SJCRH30 (cell line): ENCODE data around the gene ITGA2. TPM values are rescaled to one million over a fixed set of nuclear protein-coding genes. Genes with fewer than 3 reads are reported as not detected.
"Not testable (repeated sequence)": the region's sequence is repeated elsewhere in the genome, so short reads cannot be mapped to it uniquely, and the experiment has no call there.

Experiments
- DNase-seq, 2 experiments: peaks; one replicate each; pipeline ENCODE4 v3.0.0-alpha.2; 2015 to 2020
- H3K27ac ChIP-seq: fragments of 250-450 bp; sonication (Bioruptor Pico); 2 replicates; pipeline ENCODE4 v1.5.1; 2020; ENCODE audit warnings: mild to moderate bottlenecking, moderate library complexity
- H3K27me3 ChIP-seq: fragments of 250-450 bp; sonication (Bioruptor Pico); 2 replicates; pipeline ENCODE4 v1.5.1; 2020; ENCODE audit warnings: mild to moderate bottlenecking, moderate library complexity
- H3K36me3 ChIP-seq: fragments of 250-450 bp; sonication (Bioruptor Pico); 2 replicates; pipeline ENCODE4 v1.5.1; 2020; ENCODE audit warnings: mild to moderate bottlenecking, moderate library complexity
- H3K4me1 ChIP-seq: fragments of 250-450 bp; sonication (Bioruptor Pico); 2 replicates; pipeline ENCODE4 v1.5.1; 2020; ENCODE audit warnings: mild to moderate bottlenecking, moderate library complexity
- H3K4me3 ChIP-seq: fragments of 250-450 bp; sonication (Bioruptor Pico); 2 replicates; pipeline ENCODE4 v1.5.1; 2020; ENCODE audit warnings: mild to moderate bottlenecking, moderate library complexity
- H3K9me3 ChIP-seq: fragments of 250-450 bp; sonication (Bioruptor Pico); replicated peaks from 2 replicates; pipeline ENCODE4 v1.5.1; 2020; ENCODE audit warnings: mild to moderate bottlenecking, moderate library complexity
- total RNA-seq: library from RNA; depleted of rRNA; stranded (reverse); fragments of >200 nt; shearing (Covaris generic); gene quantifications from 2 replicates; pipeline ENCODE4 v1.2.3, GENCODE V29; 2014

ITGA2 gene
- total RNA-seq, 1 experiment from 2014 or later: 0.26 TPM

GRCh38 chr5:53105611-53106300, 116.6 kb downstream of the ITGA2 start:
- DNase-seq: no peak
- H3K4me3 ChIP-seq: no peak overlapping the region
- H3K9me3 ChIP-seq: no peaks in the 10 kb centered on the region
- no peak overlapping the region for H3K27ac ChIP-seq
- no peaks in the 10 kb centered on the region for H3K4me1 ChIP-seq
- no peaks in the 10 kb centered on the region for H3K27me3 ChIP-seq
- peaks cover 14% of the 10 kb centered on the region for H3K36me3 ChIP-seq

- H3K4me1 ChIP-seq: peaks cover 4% of the 10 kb centered on the region; the same call in 1 of the 2 replicates
- peak in 1 of 2 experiments; percentile 23 for DNase-seq
- no peaks in the 10 kb centered on the region for H3K9me3 ChIP-seq
- H3K4me3 ChIP-seq: peak overlapping the region; percentile 64
- no peak overlapping the region; the same call in 1 of the 2 replicates for H3K27ac ChIP-seq
- peaks cover 8% of the 10 kb centered on the region for H3K36me3 ChIP-seq
- H3K27me3 ChIP-seq: no peaks in the 10 kb centered on the region
These were observed 119.9 kb downstream of the ITGA2 start for GRCh38 chr5:53109056-53109442.

- Histone ChIP-seq H3K9me3 (no peaks in the 10 kb centered on the region), H3K36me3 (peaks cover 8% of the 10 kb centered on the region), H3K4me1 (peaks cover 4% of the 10 kb centered on the region; the same call in 1 of the 2 replicates), H3K4me3 (peak within 1 kb of the TSS; percentile 64), H3K27ac (peak within 1 kb of the TSS; percentile 51), H3K27me3 (no peaks in the 10 kb centered on the region)
- DNase-seq: peak; percentile 89 to 94
These were observed 120.4 kb downstream of the ITGA2 start, which contains the start of gene MOCS2 for GRCh38 chr5:53109443-53110127. TSS of gene MOCS2 (minus strand) at chr5:53109757. CDS start at chr5:53107174, 2,583 bp downstream.

- H3K27ac ChIP-seq: peak overlapping the region; percentile 51
- H3K9me3 ChIP-seq: no peaks in the 10 kb centered on the region
- peak overlapping the region; percentile 64 for H3K4me3 ChIP-seq
- H3K27me3 ChIP-seq: no peaks in the 10 kb centered on the region
- peaks cover 6% of the 10 kb centered on the region; the same call in 1 of the 2 replicates for H3K36me3 ChIP-seq
- DNase-seq: no peak
- peaks cover 4% of the 10 kb centered on the region; the same call in 1 of the 2 replicates for H3K4me1 ChIP-seq
These were observed 121.0 kb downstream of the ITGA2 start for GRCh38 chr5:53110156-53110555.

GRCh38 chr5:53111139-53111538, 122.0 kb downstream of the ITGA2 start:
- no peak overlapping the region for H3K27ac ChIP-seq
- H3K36me3 ChIP-seq: peaks cover 6% of the 10 kb centered on the region; the same call in 1 of the 2 replicates
- peaks cover 4% of the 10 kb centered on the region; the same call in 1 of the 2 replicates for H3K4me1 ChIP-seq
- no peaks in the 10 kb centered on the region for H3K9me3 ChIP-seq
- H3K4me3 ChIP-seq: no peak overlapping the region
- DNase-seq: no peak
- no peaks in the 10 kb centered on the region for H3K27me3 ChIP-seq

GRCh38 chr5:53112307-53112706, 123.2 kb downstream of the ITGA2 start:
- not testable (repeated sequence) for H3K4me3 ChIP-seq, H3K36me3 ChIP-seq, DNase-seq, H3K4me1 ChIP-seq, H3K27ac ChIP-seq, H3K27me3 ChIP-seq, H3K9me3 ChIP-seq

- Histone ChIP-seq H3K4me1 (peaks cover 4% of the 10 kb centered on the region; the same call in 1 of the 2 replicates), H3K36me3 (no peaks in the 10 kb centered on the region), H3K4me3 (no peak overlapping the region), H3K9me3 (no peaks in the 10 kb centered on the region), H3K27ac (no peak overlapping the region), H3K27me3 (no peaks in the 10 kb centered on the region)
- DNase-seq: peak in 1 of 2 experiments; percentile 23
These were observed 123.8 kb downstream of the ITGA2 start for GRCh38 chr5:53112909-53113308.

GRCh38 chr5:53113947-53114346, 124.8 kb downstream of the ITGA2 start:
- no peak overlapping the region for H3K27ac ChIP-seq
- H3K4me3 ChIP-seq: no peak overlapping the region
- H3K9me3 ChIP-seq: no peaks in the 10 kb centered on the region
- H3K36me3 ChIP-seq: no peaks in the 10 kb centered on the region
- H3K27me3 ChIP-seq: no peaks in the 10 kb centered on the region
- peaks cover 4% of the 10 kb centered on the region; the same call in 1 of the 2 replicates for H3K4me1 ChIP-seq
- no peak for DNase-seq

- H3K27ac ChIP-seq: no peak overlapping the region
- no peaks in the 10 kb centered on the region for H3K9me3 ChIP-seq
- DNase-seq: no peak
- H3K4me3 ChIP-seq: no peak overlapping the region
- peaks cover 4% of the 10 kb centered on the region; the same call in 1 of the 2 replicates for H3K4me1 ChIP-seq
- no peaks in the 10 kb centered on the region for H3K36me3 ChIP-seq
- no peaks in the 10 kb centered on the region for H3K27me3 ChIP-seq
These were observed 125.8 kb downstream of the ITGA2 start for GRCh38 chr5:53114988-53115387.

GRCh38 chr5:53116597-53116996, 127.4 kb downstream of the ITGA2 start:
- no peaks in the 10 kb centered on the region for H3K36me3 ChIP-seq
- DNase-seq: no peak
- no peak overlapping the region for H3K4me3 ChIP-seq
- H3K27me3 ChIP-seq: no peaks in the 10 kb centered on the region
- H3K27ac ChIP-seq: no peak overlapping the region
- H3K9me3 ChIP-seq: no peaks in the 10 kb centered on the region
- H3K4me1 ChIP-seq: peaks cover 4% of the 10 kb centered on the region; the same call in 1 of the 2 replicates

- Histone ChIP-seq H3K4me1 (no peaks in the 10 kb centered on the region), H3K4me3 (no peak overlapping the region), H3K27ac (no peak overlapping the region), H3K27me3 (no peaks in the 10 kb centered on the region), H3K9me3 (no peaks in the 10 kb centered on the region), H3K36me3 (no peaks in the 10 kb centered on the region)
- no peak for DNase-seq
These were observed 129.7 kb downstream of the ITGA2 start for GRCh38 chr5:53118879-53119278.

GRCh38 chr5:53120165-53120564, 131.0 kb downstream of the ITGA2 start:
- no peak overlapping the region for H3K27ac ChIP-seq
- no peaks in the 10 kb centered on the region for H3K9me3 ChIP-seq
- no peak overlapping the region for H3K4me3 ChIP-seq
- no peaks in the 10 kb centered on the region for H3K27me3 ChIP-seq
- no peak for DNase-seq
- H3K4me1 ChIP-seq: no peaks in the 10 kb centered on the region
- H3K36me3 ChIP-seq: no peaks in the 10 kb centered on the region

- Histone ChIP-seq H3K4me3 (no peak overlapping the region), H3K27ac (no peak overlapping the region), H3K27me3 (no peaks in the 10 kb centered on the region), H3K36me3 (no peaks in the 10 kb centered on the region), H3K4me1 (no peaks in the 10 kb centered on the region), H3K9me3 (no peaks in the 10 kb centered on the region)
- DNase-seq: peak in 1 of 2 experiments; percentile 13
These were observed 134.6 kb downstream of the ITGA2 start for GRCh38 chr5:53123702-53124101.

GRCh38 chr5:53126521-53126920, 137.4 kb downstream of the ITGA2 start:
- DNase-seq: no peak
- no peaks in the 10 kb centered on the region for H3K27me3 ChIP-seq
- no peaks in the 10 kb centered on the region for H3K4me1 ChIP-seq
- no peak overlapping the region for H3K4me3 ChIP-seq
- H3K27ac ChIP-seq: no peak overlapping the region
- H3K9me3 ChIP-seq: no peaks in the 10 kb centered on the region
- H3K36me3 ChIP-seq: no peaks in the 10 kb centered on the region

- Histone ChIP-seq H3K27ac (no peak overlapping the region), H3K4me1 (no peaks in the 10 kb centered on the region), H3K27me3 (no peaks in the 10 kb centered on the region), H3K36me3 (no peaks in the 10 kb centered on the region), H3K4me3 (no peak overlapping the region), H3K9me3 (no peaks in the 10 kb centered on the region)
- DNase-seq: no peak
These were observed 138.0 kb downstream of the ITGA2 start for GRCh38 chr5:53127107-53127506.
